GM11168 (cell line): Measurements from ENCODE around the gene EIF5AL1.
"Not testable (repeated sequence)": the region's sequence is repeated elsewhere in the genome, so short reads cannot be mapped to it uniquely, and the experiment has no call there.

Experiments used
- in situ Hi-C: fragments of 300-500 bp; cut with MboI; formaldehyde crosslinking; loops from one replicate; pipeline ENCODE4 v1.12.0; 2022; ENCODE audit warnings: low sequenced_read_pairs; ENCODE audit not compliant: unreplicated experiment

The EIF5AL1 gene

DNA sequence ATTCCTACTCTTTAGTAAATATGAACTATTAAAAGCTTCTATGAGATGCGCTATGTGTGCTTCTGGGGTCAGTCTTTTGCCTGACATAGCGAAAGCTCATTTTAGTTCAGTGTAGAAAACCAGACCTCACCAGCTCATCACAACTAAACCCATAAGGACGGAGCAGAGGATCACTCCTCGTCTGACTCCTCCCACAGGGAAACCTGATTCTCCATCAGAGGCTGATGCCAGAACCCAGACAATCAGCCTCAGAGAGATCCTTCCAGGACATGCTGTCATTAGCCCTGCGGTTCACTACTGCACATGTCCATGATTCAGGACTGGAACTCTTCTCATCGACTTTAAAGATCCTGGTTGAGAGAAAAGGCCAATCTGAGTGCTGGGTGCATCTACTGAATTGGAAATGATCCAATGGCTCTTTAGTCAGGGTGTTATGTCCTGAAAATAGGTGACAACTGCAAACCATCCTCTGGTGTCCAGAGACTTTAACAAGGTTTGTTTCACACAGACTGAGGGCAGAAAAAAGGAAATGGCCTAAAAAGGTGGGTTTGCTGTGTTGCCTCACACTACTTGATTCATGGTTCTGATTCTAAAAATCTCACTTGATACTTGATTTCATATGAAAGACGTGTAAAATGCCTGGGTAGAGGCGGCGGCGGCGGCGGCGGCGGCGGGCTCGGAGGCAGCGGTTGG lies at the start of gene EIF5AL1:
EIF5AL1 (plus strand) TSS at position 643 of the 693 bp plus-strand sequence. CDS start 117 bp downstream, outside the sequence.
- in situ Hi-C loops = not testable (repeated sequence)

DNA sequence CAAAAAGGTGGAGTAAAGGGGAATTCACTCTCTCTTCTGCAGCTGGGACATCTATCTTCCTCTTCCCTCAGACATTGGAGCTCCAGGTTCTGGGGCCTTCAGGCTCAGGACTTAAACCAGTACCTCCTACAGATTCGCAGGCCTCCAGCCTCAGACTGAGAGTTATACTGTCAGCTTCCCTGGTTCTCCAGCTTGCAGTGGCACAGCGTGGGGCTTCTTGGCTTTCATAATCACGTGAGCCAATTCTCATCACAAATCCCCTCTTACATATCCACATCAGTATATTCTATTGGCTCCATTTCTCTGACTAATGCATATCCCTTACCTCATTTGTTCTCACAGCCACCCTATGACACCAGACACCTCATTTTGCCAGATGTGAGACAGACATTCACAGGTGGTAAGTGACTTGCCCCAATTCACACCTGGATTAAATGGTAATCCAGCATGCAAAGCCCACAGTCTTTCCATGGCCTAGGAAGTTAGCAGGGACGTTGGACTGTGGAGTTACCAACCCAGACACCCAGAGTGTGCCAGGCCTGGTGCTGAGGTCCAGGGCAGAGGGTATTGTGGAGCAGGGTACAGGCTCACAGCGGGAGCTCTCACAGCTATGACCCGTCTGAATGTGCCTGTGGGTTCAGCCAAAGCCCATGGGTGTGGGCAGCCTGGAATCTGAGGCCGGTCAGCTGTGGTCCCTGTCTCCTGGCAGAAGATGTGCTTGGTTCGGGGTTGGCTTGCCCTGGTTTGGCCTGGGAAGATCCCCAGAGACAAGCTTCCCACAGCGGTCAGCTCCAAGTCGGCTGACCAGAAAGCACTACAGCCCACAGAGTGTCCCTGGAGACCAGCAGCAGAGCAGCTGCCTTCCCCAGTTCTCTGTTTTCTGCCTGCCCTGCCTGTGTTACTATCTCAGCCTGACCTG lies 48.5 kb upstream of the EIF5AL1 start:
- in situ Hi-C loops = loop anchor here (10.0 kb wide), 1 partner anchor 99 kb away; no protein-coding TSS in a partner anchor

DNA sequence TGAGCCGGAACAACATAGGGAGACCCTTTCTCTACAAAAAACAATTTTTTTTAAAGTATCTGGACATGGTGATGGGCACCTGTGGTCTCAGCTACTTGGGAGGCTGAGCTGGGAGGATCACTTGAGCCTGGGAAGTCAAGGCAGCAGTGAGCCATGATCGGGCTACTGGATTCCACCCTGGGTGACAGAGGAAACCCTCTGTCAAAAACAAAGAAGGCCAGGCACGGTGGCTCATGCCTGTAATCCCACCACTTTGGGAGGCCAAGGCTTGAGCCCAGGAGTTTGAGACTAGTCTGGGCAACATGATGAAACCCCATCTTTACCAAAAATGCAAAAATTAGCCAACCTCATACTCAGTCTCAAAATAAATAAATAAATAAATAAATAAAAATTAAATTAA lies 47.0 kb upstream of the EIF5AL1 start:
- in situ Hi-C loops = loop anchor here (10.0 kb wide), 1 partner anchor 101 kb away; no protein-coding TSS in a partner anchor

DNA sequence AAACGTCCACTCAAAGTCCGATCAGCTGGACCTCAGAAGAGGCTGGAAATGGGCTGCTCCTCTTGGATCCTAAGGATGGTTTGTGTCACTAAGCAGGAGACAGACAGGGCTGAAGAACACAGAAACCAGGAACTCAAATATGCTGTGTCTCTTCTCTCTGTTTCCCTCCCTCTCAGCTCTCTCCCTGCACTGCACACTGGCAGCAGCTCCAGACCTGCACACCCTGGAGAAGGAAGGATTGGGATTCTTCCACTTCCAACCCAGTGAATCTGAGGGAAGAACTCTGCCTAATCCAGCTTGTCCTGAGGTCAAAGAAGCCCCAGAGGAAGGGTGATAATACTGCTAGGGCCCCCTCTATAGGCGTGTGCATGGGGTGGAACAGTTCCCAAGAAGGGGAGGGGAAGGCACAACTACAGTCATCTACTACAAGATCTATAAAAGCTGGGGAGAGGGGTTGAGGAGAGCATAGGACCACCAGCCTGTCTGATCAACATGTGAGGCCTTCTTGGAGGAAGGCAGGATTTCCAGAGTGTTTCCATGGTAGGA lies 44.2 kb upstream of the EIF5AL1 start:
- in situ Hi-C loops = loop anchor here (10.0 kb wide), 1 partner anchor 103 kb away; no protein-coding TSS in a partner anchor

DNA sequence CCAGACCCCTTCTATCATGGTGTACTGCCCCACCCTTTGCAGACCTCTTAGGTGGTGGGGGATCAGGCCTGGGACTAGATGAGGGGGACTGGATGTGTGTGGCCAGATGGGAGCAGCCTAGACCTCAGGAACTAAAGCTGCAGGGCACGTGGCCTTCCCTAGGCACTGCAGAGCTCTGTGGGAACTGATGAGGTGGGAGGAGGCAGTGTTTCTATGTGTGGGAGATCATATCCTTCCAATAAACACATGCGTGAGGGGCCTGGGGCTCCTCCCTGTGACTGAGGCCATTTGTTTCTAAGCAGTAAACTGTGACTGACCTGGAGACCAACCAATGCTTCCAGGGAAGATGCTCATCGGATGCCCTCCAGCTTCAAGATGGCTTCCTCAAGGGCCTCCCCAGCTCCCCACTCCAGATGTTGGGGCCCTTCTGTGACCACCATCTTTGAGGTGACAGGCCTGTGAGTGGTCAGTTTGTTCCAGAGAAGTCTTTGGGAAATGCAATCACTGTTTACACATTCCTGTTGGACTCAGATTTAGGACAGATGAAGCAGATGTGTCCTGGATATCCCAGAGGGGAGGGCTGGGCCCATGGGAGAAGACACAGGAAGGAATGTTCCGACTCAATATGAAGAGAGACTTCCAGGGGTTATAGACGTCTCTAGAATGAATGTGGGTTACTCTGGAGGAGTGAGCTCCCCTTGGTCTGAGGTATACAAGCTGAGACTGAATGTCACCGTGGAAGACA lies 43.3 kb upstream of the EIF5AL1 start:
- in situ Hi-C loops = loop anchor here (10.0 kb wide), 1 partner anchor 104 kb away; no protein-coding TSS in a partner anchor

DNA sequence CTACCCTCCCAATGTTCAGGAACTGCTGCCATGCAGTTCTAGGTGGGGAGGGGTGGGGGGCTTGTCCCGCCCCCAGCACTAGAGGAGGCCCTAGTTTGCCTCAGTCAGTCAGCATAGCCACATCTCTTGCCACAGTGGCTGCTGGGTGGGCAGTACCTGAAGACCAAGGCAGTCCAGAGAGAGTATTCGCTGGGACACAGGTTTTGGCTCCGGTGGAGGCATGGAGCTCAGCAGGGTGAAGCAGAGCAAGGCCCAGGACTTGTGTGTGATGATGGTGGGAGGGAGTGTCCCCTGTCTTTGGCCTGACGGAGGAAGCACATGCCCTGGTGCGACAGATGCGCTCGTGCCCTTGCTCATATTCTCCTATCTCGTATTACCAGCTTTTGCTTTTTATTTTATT lies 42.2 kb upstream of the EIF5AL1 start:
- in situ Hi-C loops = no loop called here

DNA sequence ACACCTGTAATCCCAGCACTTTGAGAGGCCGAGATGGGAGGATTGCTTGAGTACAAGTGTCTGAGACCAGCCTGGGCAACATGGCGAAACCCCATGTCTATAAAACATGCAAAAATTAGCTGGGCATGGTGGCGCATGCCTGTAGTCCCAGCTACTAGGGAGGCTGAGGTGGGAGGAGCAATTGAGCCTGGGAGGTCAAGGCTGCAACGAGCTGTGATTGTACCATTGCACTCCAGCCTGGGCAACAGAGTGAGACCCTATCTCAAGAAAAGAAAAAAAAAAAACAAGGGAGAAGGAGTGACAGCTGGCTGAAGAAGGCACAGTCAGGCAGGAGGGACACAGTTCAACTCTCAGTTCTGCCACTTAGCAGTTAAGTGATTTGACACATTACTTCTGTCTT lies 40.6 kb upstream of the EIF5AL1 start:
- in situ Hi-C loops = no loop called here

DNA sequence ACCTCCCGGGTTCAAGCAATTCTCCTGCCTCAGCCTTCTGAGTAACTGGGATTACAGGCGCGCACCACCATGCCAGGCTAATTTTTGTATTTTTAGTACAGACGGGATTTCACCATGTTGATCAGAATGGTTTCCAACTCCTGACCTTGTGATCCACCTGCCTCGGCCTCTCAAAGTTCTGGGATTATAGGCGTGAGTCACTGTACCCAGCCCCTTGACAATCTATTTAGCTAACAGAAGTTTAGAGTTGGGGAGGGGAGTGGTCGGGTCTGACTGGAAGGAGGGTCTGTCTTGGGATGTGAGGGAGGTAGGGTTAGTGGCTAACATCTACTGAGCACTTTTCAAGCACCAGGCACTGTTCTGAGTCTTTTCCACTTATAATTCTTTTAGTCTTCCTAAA lies 39.9 kb upstream of the EIF5AL1 start:
- in situ Hi-C loops = no loop called here

DNA sequence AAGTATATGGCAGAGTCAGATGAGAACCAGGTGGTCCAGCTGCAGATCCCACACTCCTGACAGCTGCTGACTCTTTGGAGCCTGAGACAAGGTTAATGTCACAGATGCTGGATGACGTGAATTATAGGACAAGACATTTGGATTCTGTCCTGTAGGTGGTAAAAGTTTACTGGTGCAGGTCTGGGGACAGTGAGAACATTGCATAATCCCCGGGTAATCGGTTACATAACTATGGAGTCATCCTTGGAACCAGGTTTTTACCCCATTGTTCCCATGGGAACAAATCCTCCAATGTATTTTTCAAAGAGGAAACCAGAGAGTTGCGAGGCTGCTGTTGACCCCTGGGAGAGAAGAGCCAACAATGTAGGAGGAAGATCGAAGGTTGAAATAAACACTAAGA lies 39.4 kb upstream of the EIF5AL1 start:
- in situ Hi-C loops = no loop called here

DNA sequence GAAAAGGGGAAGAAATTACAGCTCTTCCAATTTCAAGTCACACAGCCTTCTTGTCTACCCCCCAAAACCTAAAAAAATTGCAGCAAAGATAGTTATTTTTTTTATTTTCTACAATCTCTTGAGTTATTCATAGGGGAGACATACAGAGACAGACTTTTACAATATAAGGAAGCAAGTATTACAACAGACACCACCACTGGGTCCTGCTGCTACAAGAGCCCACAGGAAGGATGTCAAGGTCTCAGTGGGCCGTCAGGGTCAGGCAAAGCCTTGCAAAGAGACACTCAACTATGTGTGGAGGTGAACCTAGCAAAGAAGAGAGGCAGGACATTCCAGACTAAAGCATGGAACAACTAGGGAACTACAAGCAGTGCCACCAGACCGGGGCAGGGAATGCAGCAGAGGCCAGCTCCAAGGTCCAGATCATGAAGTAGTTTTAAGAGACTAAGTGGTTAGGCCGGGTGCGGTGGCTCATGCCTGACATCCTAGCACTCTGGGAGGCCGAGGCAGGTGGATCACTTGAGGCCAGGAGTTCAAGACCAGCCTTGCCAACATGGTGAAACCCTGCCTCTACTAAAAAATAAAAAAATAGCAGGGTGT lies 38.7 kb upstream of the EIF5AL1 start:
- in situ Hi-C loops = no loop called here

DNA sequence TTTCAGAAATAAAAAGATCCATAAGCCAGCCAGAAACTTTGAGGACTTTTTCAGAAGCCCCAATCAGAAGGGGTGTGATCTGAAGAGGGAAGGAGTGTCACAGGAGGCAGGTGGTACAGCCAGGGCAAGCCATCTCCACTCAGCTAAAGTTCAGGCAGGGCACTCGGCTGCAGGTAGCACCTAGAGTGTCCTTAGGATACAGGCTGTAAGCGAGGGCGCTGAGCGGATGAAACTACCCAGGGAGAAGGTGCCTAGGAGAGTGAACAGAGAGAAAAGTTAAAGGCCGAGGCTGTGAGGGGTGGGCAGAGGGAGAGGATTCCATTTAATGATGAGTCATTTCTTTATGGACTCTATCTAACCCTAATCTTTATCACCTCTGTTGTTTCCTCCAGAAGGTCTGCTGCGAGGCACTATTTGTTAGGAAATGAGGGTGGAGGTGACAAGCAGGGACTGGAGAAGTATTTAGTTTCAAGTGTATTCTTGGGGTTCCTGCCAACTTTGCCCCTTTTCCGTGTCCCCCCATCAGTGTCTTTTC lies 37.1 kb upstream of the EIF5AL1 start:
- in situ Hi-C loops = no loop called here

DNA sequence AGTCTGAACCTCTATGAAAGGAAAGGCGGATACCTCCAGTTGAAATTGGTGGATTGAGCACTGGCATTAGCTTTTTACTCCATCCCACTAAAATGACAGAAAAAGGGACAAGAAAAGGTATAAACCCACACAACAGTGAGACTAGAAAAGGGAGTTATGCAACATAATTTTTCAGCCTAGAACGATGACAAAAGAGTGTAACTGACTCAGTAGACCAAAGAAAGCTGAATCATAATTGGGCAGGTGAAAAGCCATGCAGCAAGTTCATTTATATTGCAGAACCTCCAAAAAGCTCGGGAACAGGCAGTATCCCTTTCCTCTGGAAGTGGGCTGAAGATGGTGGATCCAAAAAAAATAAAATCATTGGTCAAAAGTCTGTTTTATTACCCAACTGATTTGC lies 36.5 kb upstream of the EIF5AL1 start:
- in situ Hi-C loops = no loop called here

DNA sequence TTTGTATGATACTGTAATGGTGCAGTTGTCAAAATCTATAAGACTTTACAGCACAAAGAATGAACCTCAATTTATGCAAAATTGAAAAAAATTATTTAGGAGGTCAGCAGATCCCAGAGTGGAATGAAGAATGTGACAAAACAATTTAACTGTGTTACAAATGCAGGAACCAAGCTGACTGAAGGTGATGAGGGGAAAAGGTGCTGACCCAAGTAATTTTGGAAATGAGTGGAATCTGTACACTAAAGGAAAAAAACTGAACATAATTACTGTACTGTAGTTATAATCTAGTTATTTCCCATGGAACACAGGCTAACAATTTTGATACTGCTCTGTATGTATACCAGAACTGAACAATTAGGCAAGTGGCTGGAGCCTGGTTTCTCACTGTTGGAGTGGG lies 35.7 kb upstream of the EIF5AL1 start:
- in situ Hi-C loops = no loop called here

DNA sequence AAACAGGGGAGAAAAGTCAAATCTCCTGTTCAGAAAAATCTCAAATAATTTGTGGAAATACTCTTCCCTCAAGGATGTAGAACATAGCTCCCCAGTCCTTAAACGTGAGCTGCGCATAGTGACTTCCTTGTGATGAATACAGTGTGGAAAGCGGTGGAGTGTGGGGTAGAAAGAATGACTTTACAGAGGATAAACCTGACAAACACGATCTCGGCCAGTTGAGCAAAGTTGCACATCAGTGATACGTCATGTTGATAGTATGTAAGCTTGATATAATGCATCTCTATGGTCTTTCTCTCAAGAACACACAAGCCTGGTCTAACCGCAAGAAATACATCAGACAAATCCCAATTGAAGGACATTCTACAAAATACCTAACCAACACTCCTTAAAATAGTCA lies 34.9 kb upstream of the EIF5AL1 start:
- in situ Hi-C loops = no loop called here

DNA sequence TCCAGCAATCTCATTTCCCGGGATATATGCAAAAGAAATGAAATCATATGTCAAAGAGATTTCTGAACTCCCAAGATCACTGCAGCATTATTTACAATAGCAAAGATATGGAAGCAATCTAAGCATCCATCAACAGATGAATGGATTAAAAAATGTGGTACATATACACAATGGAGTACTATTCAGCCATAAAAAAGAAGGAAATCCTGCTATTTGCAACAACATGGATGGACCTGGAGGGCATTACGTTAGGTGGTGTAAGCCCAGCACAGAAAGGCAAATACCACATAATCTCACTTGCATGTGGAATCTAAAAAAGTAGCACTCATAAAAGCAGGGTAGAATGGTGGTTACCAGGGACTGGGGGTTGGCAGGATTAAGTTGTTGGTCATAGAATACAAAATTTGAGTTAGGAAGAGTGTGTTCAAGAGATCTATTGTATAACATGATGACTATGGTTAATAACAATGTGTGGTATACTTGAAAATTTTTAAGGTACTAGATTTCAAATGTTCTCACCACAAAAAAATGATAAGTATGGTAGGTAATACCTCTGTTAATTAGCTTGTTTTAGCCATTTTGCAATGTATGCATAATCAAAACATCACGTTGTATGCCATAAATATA lies 32.9 kb upstream of the EIF5AL1 start:
- in situ Hi-C loops = no loop called here

DNA sequence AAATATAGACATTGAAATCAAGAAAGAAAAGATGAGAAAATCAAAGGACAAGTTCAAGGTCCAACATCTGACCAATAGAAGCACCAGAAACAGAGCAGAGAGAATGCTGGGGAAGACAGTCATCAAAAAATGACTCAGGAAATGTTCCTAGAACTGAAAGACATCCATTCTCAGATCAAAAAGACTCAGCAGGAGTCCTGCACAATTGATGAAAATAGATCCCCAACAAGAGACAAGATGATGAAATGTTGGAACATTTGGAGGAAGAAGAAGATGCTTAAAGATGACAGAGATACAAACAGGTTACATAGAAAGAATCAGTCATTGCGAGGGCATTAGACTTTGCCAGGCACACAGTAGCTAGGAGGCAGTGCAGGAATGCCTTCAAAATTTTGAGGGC lies 30.0 kb upstream of the EIF5AL1 start:
- in situ Hi-C loops = no loop called here

DNA sequence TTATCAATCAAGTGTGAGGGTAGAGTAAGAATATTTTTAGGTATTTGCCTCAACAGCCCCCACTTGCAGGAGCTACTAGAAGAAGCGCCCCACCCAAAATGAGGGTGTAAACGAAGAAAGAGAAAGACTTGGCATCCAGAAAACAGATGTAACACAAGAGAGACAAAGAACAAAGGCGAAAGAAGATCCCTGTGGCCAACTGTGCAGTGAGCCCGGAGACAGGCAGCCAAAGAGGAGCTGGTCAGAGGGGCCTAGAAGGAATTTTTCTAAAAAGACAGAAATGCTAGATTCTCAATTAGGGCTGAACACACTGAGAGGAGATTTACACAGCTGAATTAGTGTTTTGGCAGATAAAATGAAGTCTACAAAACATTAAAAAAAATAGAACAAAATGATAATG lies 29.6 kb upstream of the EIF5AL1 start:
- in situ Hi-C loops = no loop called here

DNA sequence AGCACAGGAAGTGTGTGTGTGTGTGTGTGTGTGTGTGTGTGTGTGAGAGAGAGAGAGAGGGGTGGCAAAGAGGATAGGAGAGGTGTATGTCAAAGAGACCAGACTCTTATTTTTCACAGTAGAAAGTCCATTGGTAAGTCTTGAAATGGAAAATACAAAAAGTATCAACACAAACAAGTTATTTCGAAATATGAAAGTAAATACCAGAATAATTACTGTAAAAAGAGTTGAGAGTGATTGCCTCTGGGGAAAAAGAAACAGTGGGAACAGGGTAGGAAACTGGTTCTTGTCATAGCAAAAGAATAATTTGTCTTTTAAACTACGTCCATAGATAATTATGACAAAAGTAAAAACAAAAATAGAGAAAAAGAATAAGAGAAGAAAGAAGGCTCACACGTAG lies 29.0 kb upstream of the EIF5AL1 start:
- in situ Hi-C loops = no loop called here

DNA sequence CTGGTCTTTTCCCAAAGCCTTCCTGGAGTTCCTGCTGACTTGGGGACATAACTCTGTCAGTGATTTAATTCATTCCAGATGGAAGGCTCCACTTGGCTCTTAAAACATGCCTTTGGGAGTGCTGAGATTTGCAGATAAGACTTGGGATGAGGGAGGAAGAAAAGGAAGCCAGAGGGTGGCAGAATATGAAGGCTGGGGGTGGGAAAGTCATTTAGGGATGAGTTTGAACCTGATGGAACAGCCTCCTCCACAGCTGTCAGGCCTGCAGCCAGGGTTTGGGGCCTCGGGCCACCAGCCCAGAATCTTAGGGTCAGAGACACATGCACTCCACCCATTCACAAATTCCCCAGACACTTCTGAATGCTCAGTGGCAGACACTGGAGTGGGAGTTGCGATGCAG lies 28.4 kb upstream of the EIF5AL1 start:
- in situ Hi-C loops = no loop called here
